Activated CD8-positive, alpha-beta memory T cell treated with anti-CD3 and anti-CD28 coated beads, Interleukin-2, amount 50 U/mL, for 24 hours (primary cell): ENCODE measurements around the gene PTCSC3.
"Not testable (repeated sequence)": the region's sequence is repeated elsewhere in the genome, so short reads cannot be mapped to it uniquely, and the experiment has no call there.

Experiments used
- DNase-seq: peaks from one replicate; pipeline ENCODE4 v3.0.0-alpha.2; 2020; ENCODE audit errors: extremely low read depth

Gene PTCSC3

GRCh38 chr14:36173161-36173560 lies 3.4 kb downstream of the PTCSC3 start:
- DNase-seq: no peak

- no peak for DNase-seq
Measured at GRCh38 chr14:36171607-36172006, 4.9 kb downstream of the PTCSC3 start.

GRCh38 chr14:36167431-36167830 lies 9.1 kb downstream of the PTCSC3 start:
- DNase-seq: no peak

DNA sequence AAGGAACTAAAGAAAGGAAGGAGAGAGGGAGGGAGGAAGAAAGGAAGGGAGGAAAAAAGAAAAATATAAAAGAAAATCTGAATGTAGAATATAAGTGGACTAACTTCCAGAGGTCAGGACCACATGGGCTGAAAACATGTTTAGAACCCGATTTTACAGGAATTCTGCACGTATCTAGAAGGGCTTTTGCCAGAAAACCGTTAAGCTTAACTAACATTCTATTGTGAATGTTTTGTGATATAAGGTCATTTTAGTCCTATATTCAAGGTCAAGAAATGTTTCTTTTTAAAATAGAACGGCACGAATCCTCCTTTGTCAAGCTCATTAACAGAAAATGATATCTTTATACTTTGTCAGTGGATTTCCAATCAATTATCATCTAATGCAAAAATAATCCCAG lies 13.1 kb downstream of the PTCSC3 start:
- DNase-seq: no peak

- DNase-seq: no peak
Measured at GRCh38 chr14:36162267-36162666, 14.3 kb downstream of the PTCSC3 start.

- DNase-seq: no peak
Measured at GRCh38 chr14:36161776-36162175, 14.7 kb downstream of the PTCSC3 start.

DNA sequence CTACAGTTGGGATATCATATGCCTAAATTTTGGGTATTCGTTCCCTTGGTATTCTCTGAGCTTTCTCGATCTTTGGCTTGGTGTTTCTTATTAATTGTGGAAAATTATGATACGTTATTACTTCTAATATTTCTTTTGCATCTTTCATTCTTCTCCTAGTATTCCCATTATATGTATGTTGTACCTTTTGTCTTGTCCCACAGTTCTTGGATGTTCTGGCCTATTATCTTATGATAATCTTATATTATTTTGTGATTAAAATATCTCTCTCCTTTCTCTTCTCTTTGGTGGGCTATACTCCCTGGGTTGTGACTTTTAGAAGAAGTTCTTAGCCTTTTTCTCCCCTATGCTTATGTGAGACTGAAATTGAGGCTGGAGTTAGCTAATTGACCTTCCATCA lies 25.2 kb downstream of the PTCSC3 start:
- no peak for DNase-seq

DNA sequence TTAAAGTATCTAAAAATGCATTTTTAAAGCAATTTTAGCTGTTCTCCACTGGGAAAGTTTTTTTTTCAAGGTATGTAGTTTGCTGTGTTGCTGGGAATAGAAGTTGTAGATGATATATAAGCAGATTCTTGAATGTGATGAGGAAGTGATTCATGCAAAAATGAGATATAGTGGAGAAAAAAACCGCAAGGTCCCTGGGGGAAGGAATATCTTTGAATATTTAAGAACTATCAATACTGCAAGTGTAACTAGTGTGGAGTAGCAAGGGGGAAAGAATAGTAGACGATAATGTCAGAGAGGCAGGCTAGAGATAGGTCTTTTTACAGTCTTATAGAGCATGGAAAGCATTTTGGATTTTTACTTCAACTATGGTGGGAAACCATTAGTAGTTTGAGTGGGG lies 42.5 kb downstream of the PTCSC3 start:
- no peak for DNase-seq

- no peak for DNase-seq
Measured at GRCh38 chr14:36132826-36133225, 43.7 kb downstream of the PTCSC3 start.

- no peak for DNase-seq
Measured at GRCh38 chr14:36130186-36130585, 46.3 kb downstream of the PTCSC3 start.

DNA sequence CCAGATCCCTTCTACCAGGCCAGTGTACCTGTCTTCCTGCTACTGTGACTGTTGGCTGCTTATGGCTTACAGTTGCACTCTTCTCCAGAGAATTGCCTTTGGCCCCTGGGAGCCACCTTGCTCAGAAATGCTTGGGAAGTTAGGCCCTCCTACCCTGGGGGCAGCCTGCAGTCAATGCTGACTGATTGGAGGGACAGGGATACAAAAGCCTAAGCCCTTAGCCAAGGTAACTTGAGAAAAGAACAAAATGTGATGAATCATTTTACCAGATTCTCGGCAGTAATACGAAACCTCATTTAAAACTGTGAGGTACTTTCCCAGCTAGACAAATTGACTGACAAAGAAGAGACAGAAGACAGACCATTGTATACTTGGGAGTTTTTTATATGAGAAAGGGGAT lies 47.3 kb downstream of the PTCSC3 start:
- DNase-seq: no peak

DNA sequence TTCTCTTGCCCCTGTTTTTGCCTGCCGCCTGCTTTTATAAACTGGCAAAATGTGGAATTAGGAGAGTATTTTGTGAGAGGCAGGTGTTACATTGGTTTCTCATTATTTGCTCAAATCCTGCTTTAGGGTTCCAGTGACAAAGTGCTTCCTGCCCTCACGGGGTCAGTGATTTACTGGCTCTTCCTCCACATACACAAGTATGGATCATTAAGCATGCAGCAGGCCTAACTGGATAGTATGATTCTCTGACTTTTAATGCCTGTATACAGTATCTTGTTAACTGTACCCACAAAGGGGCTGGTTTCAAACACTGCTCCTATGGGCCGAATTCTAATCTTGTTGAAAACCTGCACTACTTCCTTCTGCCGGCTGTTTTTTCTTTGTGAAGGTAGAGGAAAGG lies 63.2 kb downstream of the PTCSC3 start:
- DNase-seq: no peak

GRCh38 chr14:36111822-36112583 lies 64.5 kb downstream of the PTCSC3 start:
- DNase-seq: no peak

- no peak for DNase-seq
Measured at GRCh38 chr14:36105401-36105800, 71.1 kb downstream of the PTCSC3 start.

DNA sequence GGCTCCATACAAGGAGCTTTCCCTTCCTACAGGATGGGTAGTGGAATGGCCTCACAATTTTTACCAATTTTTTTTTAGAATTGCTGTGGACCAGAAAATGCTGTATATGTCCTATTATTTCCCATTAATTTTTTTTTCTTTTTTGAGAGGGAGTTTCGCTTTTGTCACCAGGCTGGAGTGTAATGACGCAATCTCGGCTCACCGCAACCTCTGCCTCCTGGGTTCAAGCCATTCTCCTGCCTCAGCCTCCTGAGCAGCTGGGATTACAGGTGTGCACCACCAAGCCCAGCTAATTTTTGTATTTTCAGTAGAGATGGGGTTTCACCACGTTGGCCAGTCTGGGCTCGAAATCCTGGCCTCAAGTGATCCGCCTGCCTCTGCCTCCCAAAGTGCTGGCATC lies 72.3 kb downstream of the PTCSC3 start:
- DNase-seq: not testable (repeated sequence)

GRCh38 chr14:36099619-36100018 lies 76.9 kb downstream of the PTCSC3 start:
- no peak for DNase-seq

GRCh38 chr14:36097356-36097755 lies 79.2 kb downstream of the PTCSC3 start:
- DNase-seq: no peak

- DNase-seq: no peak
Measured at GRCh38 chr14:36096090-36096489, 80.4 kb downstream of the PTCSC3 start.

DNA sequence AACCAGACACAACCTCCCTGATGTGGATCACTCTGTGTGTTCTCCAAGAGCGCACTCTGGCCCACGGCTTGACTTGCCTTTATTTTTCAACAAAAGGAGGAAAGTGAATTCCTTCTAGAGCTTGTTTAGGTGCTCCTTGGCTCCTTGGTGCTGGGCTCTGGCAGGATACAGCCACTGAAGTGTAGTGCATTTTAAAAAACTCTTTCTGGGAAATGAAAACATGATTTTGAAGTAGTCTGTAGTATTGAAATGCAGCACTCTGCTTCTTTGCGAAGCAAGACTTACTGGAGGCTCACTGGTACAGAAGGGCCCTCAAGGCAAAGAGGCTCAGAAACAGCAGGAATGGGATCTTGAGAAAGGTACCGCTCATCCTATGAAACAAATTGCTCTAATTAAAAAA lies 81.6 kb downstream of the PTCSC3 start:
- no peak for DNase-seq

DNA sequence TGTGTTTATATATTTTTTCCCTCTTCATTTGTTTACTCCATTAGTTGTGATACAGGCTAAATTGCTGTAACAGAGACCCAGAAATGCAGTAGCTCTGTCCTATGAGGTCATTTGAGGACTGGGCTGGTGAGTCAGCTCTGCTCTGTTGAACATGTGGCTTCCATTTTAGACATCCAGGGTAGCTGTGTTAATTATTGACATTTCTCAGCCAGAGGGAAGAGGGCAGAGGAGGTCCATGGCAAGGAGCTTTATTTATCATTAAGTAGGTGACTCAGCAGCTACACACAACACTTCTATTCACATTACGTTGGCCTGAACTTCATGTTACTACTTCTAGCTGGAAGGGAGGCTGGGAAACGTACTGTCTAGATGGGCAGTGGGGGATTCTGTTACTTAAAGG lies 85.4 kb downstream of the PTCSC3 start:
- DNase-seq: no peak

- no peak for DNase-seq
Measured at GRCh38 chr14:36087411-36087810, 89.1 kb downstream of the PTCSC3 start.

DNA sequence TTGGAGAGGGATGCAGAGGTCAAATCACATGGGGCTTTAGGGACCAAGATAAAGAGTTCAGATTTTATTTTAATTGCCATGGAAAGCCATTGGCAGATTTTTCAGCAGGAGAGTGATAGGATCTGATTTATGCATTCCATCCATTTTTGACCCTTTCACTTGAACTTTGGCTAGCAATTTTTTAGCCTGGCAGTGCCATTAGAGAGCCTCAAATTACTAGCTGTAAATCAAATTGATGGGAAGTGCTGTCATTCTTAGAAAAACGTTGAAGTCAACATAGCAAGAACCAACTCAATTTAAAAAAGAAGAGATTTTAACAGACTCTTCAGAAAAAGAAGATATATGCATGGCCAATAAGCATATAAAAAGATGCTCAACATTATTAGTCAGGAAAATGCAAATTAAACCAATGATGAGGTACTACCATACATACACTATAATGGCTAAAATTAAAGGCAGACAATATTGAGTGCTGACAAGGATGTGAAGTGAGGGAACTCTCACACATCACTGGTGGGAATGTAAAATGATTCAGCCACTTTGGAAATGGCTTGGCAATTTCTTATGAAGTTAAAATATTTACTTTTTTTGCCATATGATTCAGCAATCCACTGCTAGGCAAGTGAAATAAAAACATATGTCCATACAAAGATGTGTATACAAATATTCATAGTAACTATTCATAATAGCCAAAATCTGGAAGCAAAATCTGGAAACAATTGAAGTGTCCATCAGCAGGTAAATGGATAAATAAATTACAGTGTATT lies 89.7 kb downstream of the PTCSC3 start:
- no peak for DNase-seq

DNA sequence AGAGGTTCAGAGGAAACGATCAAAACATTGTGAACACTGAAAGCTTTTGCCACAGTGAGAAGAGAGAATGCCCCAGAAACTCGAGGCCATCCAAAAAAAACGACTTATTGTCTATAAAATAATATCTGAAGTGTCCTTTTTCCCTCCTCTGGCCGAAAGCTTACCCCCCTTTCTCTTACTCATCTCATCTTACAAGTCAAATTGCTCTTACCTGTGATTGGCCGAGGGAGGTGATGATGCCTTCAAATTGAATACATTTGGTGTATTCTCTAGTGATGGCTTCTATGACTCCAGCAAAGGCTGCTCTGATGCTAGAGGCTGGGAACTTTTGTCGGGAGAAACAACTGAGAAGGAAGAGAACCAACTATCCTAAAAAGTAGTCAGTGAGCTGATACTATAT lies 90.7 kb downstream of the PTCSC3 start:
- DNase-seq: no peak
